Right lobe of liver (tissue), 6 donors: ENCODE results near the gene CPSF3. TPM values are rescaled to one million over a fixed set of nuclear protein-coding genes. Genes with fewer than 3 reads are reported as not detected.
"Not testable (repeated sequence)": the region's sequence is repeated elsewhere in the genome, so short reads cannot be mapped to it uniquely, and the experiment has no call there.

Experiments used
- ATAC-seq, 4 donors: fragments of 200-7000 bp; cut with Tn5 transposase; one replicate each; pipeline ENCODE4 v1.9.1; 2020; ENCODE audit warnings: mild to moderate bottlenecking in 4 of 4, moderate library complexity in 4 of 4
- DNase-seq, 3 donors: peaks; one replicate each; pipeline ENCODE4 v3.0.0-alpha.2; 2020
- H3K27ac ChIP-seq, 3 donors: fragments of 200-600 bp; one replicate each; pipeline ENCODE4 v1.8.0; 2022
- H3K27me3 ChIP-seq, 2 donors: fragments of 200-600 bp; one replicate each; pipeline ENCODE4 v1.8.0; 2022
- H3K36me3 ChIP-seq, 4 donors: fragments of 200-600 bp; sonication (generic) in 1 of 4; one replicate each; pipeline versions ENCODE4 v1.5.1 to v1.8.0; 2017 to 2022; ENCODE audit warnings: control low read depth in 1 of 4
- H3K4me1 ChIP-seq, 4 donors: fragments of 200-600 bp; sonication (generic) in 1 of 4; one replicate each; pipeline versions ENCODE4 v1.5.1 to v1.8.0; 2017 to 2022; ENCODE audit warnings: control low read depth in 1 of 4
- H3K4me3 ChIP-seq, 3 donors: fragments of 200-600 bp; one replicate each; pipeline ENCODE4 v1.8.0; 2022
- H3K9me3 ChIP-seq, 4 donors: fragments of 200-600 bp; sonication (generic) in 1 of 4; one replicate each; pipeline versions ENCODE4 v1.5.1 to v1.8.0; 2017 to 2022; ENCODE audit warnings: control low read depth in 1 of 4
- POLR2A ChIP-seq: fragments of 450-650 bp; IDR thresholded peaks from one replicate; pipeline ENCODE4 v1.6.1; 2017; ENCODE audit warnings: antibody characterized with exemption, mild to moderate bottlenecking
- WGBS: methylation state at CpG from one replicate; pipeline ENCODE4 v1.1.6; 2018; ENCODE audit warnings: low coverage, low lambda C conversion rate; ENCODE audit not compliant: insufficient coverage; ENCODE audit errors: missing lambda C conversion rate; 5-methylcytosine and 5-hydroxymethylcytosine counted together
- intact Hi-C, 2 donors: fragments of 100-400 bp; cut with DNase I; formaldehyde crosslinking; loops; one replicate each; pipeline versions ENCODE4 v1.11.2 to v1.14.1; 2022
- total RNA-seq, 6 experiments: library from RNA; depleted of rRNA in 2 of 6; stranded (reverse); fragments of >200 nt in 2 of 6; fragmentation: NEBNext Ultra II Directional in 3 of 6; extraction: Animal tissue kit (Norgen Biotek cat#: 25700) in 3 of 6; gene quantifications; one replicate each; pipeline versions ENCODE4 v1.1.0 to v1.2.4, GENCODE V29; 2016 to 2023
- TF ChIP-seq, protein P1 (sequence below), 4 donors: fragments of 200-600 bp in 3 of 4; fragments of 450-650 bp in 1 of 4; IDR thresholded peaks; one replicate each; pipeline versions ENCODE4 v1.5.1 to v1.8.0; 2016 to 2022; ENCODE audit warnings: antibody characterized with exemption in 4 of 4, mild to moderate bottlenecking in 2 of 4
- donor health status: DM: no; HTN: yes; CAD: no.
- donor health status: DM: no; HTN: no; CAD: no.
- donor health status: DM: no; HTN: no; CAD: no.
- donor health status: DM: no; HTN: yes; CAD: no.
- donor health status: DM: no; HTN: yes; CAD: no.

CPSF3 gene
- total RNA-seq, 6 experiments from 2014 or later: 10.6 to 21.2 (median 11.7) TPM

DNA sequence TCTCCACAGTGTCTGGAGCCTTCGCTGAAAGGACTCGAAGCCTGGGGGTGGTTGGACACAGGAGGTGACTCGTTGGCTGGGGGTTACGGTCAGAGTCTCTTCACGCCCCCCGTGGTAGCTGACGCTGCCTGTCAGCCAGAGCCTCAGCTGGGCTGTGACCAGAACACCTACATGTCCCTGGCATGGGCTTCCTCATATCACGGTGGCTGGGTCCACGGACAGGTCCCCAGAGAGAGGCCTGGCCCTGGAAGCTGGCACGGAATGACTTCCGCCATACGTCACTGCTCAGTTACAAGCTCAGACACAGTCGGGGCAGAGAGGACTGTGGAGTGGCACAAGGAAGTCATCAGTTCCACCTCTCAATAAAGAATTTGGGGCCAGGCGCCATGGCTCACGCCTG, 28.6 kb upstream of the CPSF3 start:
- no peak for TF ChIP-seq POLR2A
- TF ChIP-seq, protein P1, sequence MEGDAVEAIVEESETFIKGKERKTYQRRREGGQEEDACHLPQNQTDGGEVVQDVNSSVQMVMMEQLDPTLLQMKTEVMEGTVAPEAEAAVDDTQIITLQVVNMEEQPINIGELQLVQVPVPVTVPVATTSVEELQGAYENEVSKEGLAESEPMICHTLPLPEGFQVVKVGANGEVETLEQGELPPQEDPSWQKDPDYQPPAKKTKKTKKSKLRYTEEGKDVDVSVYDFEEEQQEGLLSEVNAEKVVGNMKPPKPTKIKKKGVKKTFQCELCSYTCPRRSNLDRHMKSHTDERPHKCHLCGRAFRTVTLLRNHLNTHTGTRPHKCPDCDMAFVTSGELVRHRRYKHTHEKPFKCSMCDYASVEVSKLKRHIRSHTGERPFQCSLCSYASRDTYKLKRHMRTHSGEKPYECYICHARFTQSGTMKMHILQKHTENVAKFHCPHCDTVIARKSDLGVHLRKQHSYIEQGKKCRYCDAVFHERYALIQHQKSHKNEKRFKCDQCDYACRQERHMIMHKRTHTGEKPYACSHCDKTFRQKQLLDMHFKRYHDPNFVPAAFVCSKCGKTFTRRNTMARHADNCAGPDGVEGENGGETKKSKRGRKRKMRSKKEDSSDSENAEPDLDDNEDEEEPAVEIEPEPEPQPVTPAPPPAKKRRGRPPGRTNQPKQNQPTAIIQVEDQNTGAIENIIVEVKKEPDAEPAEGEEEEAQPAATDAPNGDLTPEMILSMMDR (IDR thresholded peaks at IDR 0.05): no peak

GRCh38 chr2:9397201-9397600, 26.3 kb upstream of the CPSF3 start:
- intact Hi-C loops: no loop called here
- Histone ChIP-seq H3K27ac (no peak overlapping the region), H3K4me3 (no peak overlapping the region), H3K9me3 (no peaks in the 10 kb centered on the region), H3K36me3 (no peaks in the 10 kb centered on the region), H3K4me1 (no peaks in the 10 kb centered on the region), H3K27me3 (no peaks in the 10 kb centered on the region)
- TF ChIP-seq, protein P1 (IDR thresholded peaks at IDR 0.05): no peak
- no peak for TF ChIP-seq POLR2A
- DNase-seq (no peak), ATAC-seq (no peak)
- WGBS: 88% methylated on average over 9 of the region's 14 CpGs

More for the DNA sequence above, 28.6 kb upstream of the CPSF3 start:
- 100% methylated on average over 1 of the region's 15 CpGs for WGBS
- Histone ChIP-seq H3K27me3 (no peaks in the 10 kb centered on the region), H3K4me1 (no peaks in the 10 kb centered on the region), H3K27ac (no peak overlapping the region), H3K36me3 (no peaks in the 10 kb centered on the region), H3K4me3 (no peak overlapping the region), H3K9me3 (no peaks in the 10 kb centered on the region)
- intact Hi-C loops: no loop called here
- DNase-seq (no peak), ATAC-seq (no peak)

DNA sequence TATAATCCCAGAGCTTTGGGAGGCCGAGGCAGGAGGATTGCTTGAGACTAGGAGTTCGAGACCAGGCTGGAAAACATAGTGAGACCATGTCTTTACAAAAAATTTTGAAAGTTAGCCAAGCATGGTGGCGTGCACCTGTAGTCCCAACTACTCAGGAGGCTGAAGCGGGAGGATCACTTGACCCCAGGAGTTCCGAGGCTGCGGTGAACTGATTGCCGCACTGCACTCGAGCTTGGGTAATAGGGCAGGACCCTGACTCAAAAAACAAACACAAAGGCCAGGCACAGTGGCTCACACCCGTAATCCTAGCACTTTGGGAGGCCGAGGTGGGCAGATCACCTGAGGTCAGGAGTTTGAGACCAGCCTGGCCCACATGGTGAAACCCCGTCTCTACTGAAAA, 25.2 kb upstream of the CPSF3 start:
- H3K36me3 ChIP-seq, intact Hi-C loops, H3K9me3 ChIP-seq, H3K27me3 ChIP-seq, H3K4me3 ChIP-seq, DNase-seq, H3K4me1 ChIP-seq, ATAC-seq, H3K27ac ChIP-seq: not testable (repeated sequence)
- 95% methylated on average over 5 of the region's 11 CpGs for WGBS

- Histone ChIP-seq H3K4me1 (no peaks in the 10 kb centered on the region), H3K27me3 (no peaks in the 10 kb centered on the region), H3K9me3 (no peaks in the 10 kb centered on the region), H3K4me3 (no peak overlapping the region), H3K36me3 (no peaks in the 10 kb centered on the region), H3K27ac (no peak overlapping the region)
- ATAC-seq (peak in 1 of 4 donors; percentile 25), DNase-seq (no peak)
- 78% methylated on average over 5 of the region's 20 CpGs for WGBS
- intact Hi-C loops: no loop called here
- TF ChIP-seq, protein P1 (IDR thresholded peaks at IDR 0.05): no peak
- no peak for TF ChIP-seq POLR2A
Observed at GRCh38 chr2:9398881-9399780, 24.3 kb upstream of the CPSF3 start.

DNA sequence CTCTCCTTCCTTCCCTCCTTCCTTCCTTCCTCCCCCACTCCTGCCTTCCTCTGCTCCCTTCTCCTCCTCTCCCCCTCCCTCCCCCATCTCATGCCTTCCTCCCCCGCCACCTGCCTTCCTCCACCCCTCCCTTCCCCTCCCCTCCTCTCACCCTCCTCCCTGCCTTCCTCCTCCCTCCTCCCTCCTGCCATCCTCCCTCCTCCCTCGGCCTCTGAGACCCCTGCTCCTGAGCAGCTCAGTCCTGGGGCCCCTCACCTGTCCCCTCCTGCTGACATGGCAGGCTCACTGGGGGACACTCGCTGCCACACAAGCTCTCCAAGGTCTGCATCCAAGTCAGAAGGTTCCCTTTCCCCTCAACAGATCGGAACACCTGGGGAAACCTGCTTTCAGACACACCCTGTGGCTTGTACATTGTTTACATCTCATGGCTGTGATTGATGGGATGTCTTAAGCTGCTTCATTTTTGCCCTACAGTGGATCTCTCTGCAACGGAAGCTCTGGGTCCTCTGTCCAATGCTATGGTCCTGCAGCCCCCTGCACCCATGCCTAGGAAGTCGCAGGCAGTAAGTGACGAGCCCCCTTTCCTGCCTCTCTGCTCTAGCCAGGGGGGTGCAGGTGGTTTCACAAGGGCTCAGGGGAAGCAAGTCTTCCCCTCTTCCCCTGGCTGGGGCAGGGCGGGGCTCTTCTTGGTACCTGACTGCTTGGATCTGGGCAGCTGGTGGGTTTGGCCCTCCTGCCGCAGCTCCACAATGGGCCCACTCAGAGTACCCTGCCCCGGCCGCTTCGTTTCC, 23.0 kb upstream of the CPSF3 start:
- no peak overlapping the region for H3K27ac ChIP-seq
- no peaks in the 10 kb centered on the region for H3K36me3 ChIP-seq
- TF ChIP-seq, protein P1 (IDR thresholded peaks at IDR 0.05): no peak
- TF ChIP-seq POLR2A: no peak
- 76% methylated on average over 4 of the region's 12 CpGs for WGBS
- H3K9me3 ChIP-seq: no peaks in the 10 kb centered on the region
- H3K27me3 ChIP-seq: no peaks in the 10 kb centered on the region
- intact Hi-C loops: no loop called here
- H3K4me1 ChIP-seq: no peaks in the 10 kb centered on the region
- no peak overlapping the region for H3K4me3 ChIP-seq
- peak in 1 of 4 donors; percentile 26 for ATAC-seq
- DNase-seq: no peak
